T-helper 1 cell (primary cell): ENCODE data around the gene AMIGO2.
"Not testable (repeated sequence)": the region's sequence is repeated elsewhere in the genome, so short reads cannot be mapped to it uniquely, and the experiment has no call there.

Experiments used
- DNase-seq, 5 donors: peaks; one replicate each; pipeline ENCODE4 v3.0.0-alpha.2; 2012 to 2020
- total RNA-seq, 4 donors: gene quantifications; one replicate each; lab custom pipeline; 2026; lab: John Stamatoyannopoulos, UW

Gene AMIGO2, protein sequence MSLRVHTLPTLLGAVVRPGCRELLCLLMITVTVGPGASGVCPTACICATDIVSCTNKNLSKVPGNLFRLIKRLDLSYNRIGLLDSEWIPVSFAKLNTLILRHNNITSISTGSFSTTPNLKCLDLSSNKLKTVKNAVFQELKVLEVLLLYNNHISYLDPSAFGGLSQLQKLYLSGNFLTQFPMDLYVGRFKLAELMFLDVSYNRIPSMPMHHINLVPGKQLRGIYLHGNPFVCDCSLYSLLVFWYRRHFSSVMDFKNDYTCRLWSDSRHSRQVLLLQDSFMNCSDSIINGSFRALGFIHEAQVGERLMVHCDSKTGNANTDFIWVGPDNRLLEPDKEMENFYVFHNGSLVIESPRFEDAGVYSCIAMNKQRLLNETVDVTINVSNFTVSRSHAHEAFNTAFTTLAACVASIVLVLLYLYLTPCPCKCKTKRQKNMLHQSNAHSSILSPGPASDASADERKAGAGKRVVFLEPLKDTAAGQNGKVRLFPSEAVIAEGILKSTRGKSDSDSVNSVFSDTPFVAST
- total RNA-seq = 20.6 to 29.4 (median 25.3) reads per million in 4 donors

DNA sequence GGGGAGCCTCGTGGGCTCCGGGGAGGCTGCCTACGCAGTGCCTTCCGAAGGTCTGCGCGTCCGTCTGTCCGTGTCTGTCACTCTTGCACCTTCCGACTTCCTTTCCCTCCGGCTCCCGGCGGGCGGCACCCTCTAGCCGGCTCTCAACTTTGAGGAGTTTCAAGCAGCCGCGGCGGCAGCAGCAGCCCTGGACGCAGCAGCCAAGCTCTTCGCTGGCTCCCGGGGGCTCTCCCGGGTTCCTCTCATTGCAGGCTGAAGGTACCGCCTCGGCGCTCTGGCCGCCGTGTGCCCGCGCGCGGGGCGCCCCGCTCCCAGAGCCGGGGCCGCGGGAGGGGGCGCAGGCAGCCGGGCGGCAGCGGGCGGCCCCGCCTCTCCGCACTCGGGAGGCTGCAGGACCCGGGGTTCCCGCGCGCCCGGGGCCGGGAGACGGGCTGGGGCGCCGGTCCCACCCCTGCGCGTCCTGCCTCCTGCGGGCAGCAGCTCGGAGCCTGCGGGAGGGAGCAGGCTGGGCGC is at the start of gene AMIGO2, which contains the start of gene PCED1B:
TSS of gene AMIGO2 (minus strand) at position 492 of the 513 bp plus-strand sequence. CDS start 957 bp downstream, outside the sequence.
TSS of gene PCED1B (plus strand) at position 154 of the 513 bp plus-strand sequence. CDS start 155,443 bp downstream, outside the sequence.
- peak; percentile 26 to 78 (median 42) for DNase-seq

DNA sequence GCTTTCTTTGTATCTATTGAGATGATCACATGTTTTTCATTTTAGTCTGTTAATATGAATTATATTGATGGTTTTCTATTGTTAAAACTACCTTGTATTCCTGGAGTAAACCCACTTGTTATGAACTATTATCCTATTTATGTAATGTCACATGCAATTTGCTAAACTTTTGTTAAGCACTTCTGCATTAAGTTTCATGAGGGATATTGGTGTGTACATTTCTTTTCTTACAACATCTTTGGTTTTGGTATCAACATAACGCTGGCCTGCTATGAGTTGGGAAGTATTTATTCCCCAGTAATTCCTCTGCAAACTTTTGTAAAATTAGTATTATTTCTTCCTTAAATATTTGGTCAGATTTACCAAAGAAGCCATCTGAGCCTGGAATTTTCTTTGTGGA is 46.5 kb upstream of the AMIGO2 start:
- DNase-seq = no peak

GRCh38 chr12:47124451-47124850 is 44.7 kb upstream of the AMIGO2 start:
- DNase-seq = no peak

DNA sequence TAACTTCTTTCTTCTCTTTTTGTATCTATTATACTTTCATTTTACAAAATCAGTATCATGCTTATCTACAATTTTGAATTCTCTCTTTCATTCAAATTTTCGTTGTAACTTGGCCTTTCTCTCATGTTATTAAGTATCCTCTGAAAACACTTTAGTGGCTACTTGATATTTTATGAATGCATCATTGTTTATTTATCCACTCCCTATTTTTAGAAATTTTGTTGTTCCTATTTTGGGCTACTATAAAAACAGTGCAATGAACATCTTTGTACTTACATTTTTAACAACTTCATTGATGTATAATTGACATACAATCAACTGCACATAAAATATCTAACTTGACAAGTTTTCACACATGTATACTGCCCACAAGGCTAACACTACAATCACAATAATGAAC is 44.0 kb upstream of the AMIGO2 start:
- no peak for DNase-seq

DNA sequence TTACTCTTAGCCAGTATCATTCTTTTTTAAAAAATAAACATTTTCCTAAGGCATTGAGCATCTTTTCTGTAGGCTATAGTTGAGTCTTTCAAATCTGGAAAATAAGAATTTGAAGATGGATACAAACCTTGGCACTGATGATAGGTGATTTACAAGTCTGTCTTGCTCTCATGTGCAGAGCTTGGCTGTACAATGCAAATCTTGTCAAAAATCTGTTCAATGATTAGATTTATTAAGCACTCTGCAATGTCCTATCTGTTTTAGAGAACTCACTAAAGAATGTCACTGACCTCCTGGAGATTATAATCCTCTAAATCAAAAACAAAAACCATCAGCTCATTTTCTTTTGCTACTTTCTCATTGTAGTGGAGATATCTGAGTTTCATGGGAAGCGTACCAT is 42.8 kb upstream of the AMIGO2 start:
- no peak for DNase-seq

DNA sequence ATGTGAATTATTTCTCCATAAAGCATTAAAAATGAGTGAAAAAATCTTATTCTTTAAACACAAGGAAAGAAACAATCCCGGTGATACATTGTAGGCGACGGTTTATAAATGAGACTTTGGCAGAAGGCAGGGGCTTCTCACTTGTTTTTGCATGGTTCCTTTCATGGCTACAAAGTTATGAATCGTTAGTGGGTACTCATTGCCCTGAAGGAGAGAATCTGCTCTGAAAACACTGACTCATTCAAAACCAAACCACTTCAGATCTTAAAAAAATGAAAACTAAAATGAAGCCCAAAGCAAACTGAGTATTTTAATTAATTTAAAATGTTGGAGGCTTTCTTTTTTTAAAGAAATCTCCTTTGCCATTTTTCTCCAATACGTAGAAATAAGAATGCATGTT is 41.4 kb upstream of the AMIGO2 start:
- DNase-seq = no peak

DNA sequence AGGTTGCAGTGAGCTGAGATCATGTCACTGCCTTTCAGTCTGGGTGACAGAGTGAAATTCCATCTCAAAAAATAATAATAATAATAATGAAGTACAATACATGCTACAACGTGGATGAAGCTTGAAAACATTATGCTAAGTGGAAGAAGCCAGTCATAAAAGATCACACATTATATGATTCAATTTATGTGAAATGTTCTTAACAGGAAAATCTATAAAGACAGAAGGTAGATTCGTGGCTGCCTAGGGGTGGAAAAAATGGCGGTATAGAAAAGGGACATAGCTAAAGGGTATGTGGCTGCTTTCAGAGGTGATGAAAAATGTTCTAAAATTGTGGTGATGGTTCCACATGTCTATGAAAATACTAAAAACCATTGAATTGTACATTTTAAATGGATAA is 41.0 kb upstream of the AMIGO2 start:
- no peak for DNase-seq

GRCh38 chr12:47117305-47117704 is 37.5 kb upstream of the AMIGO2 start:
- not testable (repeated sequence) for DNase-seq

DNA sequence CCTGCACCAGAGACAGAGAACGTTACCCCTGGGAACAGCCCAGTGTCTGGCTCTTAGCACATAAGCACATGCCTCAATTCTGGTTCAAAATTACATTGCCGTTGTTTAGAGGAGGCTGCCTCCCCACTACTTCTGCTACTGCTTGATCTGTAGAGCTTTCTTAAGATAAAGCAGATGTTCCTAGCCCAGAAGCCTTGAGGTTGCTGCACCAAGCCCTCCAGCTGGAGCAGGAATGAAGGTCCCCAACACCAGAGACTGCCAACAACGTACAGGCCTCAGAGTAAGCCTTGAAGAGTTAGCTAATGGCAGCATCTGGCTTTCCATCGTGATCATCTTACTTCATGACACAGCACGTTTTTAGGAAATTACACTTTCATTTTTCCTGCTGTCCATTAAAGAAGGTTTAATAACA is 34.7 kb upstream of the AMIGO2 start:
- no peak for DNase-seq

DNA sequence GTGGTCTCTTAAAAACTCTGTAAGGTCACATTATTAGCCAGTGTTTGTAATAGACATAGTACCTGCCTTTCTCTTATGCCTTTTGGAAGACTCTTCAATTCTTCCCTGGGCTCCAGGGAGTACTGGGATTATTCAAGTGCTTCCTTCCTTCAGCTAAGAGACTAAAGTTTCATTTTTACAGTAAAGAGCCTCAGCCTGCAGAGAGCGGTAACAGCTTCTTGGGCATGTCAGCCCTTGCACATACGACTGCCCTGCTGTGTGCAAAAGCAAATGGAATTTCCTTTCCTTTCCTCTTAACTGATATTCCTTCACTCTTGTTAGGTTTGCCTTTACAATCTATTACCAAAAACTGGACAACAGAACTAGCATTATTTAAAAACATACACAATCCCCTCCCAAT is 32.9 kb upstream of the AMIGO2 start:
- no peak for DNase-seq

DNA sequence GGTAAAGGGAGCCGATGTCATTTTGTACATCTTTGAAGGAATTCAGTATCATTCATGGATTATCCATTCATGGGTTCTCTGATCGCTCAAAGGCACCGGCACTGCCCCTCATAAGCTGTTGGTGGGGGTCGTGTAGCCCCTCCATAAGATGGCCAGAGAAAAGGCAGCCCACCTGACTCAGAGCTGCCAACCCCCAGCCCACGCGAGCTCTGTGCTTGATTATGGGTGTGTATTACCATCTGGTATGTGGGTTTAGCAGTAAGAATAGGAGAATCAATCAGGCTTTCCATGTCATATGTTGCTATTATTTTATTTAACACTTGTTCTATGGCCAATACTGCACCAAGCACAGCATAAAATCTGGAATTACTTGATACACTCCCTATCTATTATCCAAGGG is 32.1 kb upstream of the AMIGO2 start:
- DNase-seq = no peak

DNA sequence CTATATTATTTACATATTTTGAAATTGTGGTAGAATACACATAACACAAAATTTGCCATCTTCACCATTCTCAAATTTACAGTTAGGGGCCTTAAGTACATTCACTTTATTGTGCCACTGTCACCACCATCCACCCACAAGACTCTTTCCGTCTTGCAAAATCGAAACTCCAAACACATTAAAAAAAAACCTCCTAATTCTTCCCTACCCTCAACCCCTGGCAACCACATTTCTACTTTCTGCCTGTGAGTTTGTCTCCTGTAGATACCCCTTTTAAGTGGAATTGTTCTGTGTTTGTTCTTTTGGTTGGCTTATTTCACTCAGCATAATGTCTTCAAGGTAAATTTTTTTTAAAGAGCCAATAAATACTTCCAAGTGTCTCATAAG is 31.6 kb upstream of the AMIGO2 start:
- DNase-seq = peak in 1 of 5 donors; percentile 65

GRCh38 chr12:47110718-47111391 is 31.1 kb upstream of the AMIGO2 start:
- DNase-seq = peak in 1 of 5 donors; percentile 5

- no peak for DNase-seq
Observed at GRCh38 chr12:47110011-47110541, 30.3 kb upstream of the AMIGO2 start.

GRCh38 chr12:47107926-47108325 is 28.2 kb upstream of the AMIGO2 start:
- no peak for DNase-seq

GRCh38 chr12:47107446-47107845 is 27.7 kb upstream of the AMIGO2 start:
- DNase-seq = no peak

DNA sequence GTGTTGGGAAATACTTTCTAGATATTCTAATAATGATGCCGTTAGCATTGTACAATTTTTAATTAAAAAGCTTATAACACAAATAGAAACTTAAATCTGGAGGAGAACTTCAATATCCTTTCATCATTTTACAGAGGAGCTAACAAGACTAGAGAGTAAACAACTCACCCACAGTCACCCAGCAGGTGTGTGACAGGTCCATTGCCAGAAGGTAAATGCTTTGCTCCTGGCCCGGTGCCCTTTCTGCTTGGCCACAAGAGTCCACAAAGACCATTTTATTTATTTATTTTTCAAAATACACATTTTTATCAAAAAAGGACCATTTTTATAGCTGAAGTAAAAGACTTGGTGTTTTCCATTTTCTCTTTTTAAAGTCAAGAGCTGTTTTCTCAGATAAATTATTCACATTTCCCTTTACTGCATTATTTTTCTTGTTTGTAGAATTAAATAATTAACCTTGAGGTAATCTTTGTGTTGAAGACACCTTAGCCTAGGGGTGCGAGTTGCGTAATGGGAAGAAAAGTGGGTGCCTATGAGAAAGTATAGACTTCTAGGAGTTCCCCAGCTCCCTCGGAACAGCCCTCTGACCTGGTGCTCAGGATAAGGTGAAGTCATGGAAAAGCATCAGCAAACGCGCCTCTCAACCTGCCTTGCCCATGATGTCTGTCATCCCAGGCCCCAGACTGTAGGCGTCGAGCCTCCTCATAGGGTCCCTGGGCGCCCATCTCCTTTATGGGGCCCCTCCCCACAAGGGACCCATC is 26.3 kb upstream of the AMIGO2 start:
- no peak for DNase-seq

- no peak for DNase-seq
Observed at GRCh38 chr12:47102845-47103651, 23.3 kb upstream of the AMIGO2 start.

DNA sequence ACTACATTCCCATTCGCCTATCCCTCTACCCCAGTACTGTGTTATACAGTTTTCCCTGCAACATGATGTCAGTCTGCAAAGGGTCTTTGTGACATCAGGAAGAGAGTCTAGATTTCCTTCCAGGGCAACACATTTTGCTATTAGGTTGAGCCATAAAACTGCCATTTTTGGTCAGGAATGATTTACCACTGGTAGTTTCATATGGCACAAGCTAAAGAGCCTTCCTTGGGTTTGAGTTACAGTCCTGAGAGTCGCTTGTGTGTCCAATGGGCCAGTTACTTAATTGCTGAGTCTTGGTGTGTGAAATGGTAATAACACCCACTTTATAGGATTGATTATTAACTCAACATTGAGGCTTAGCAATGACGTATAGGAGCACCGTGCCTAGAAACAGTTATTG is 22.6 kb upstream of the AMIGO2 start:
- no peak for DNase-seq

DNA sequence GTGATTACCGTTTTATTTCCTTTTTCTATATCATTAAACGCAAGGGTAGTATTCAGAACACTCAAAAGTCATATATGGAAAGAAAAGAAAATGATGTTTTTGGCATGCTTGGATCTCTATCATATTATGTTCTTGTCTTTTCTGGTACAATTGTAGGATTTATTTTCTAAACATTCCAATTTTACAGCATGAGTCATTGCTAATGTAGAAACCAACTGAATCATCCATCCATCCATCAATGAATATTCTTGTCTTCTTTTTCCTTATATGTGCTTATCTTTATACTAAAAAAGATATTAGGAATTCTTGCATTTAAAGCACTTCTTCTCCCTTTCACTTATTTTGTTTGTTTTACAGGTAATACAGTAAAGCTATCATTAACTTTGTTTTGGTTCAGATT is 20.4 kb upstream of the AMIGO2 start:
- no peak for DNase-seq

DNA sequence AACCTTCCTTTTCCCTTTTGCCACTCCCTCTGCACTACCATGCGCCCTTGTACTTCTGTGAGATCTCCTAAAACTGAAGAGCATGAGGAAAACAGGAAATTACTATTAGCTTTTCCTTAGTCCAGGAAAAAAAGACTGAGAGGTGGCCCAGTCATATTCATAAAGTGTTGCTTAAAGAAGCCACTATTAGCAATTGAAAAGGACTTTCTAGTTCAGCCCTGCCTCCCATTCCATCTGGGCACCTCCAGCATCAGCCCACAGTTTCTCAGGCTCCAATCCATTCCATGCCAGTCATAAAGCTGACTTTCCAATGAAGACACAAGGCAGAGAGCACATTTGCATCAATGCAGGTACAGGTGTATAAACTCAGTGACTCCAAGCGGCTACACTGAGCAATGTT is 19.9 kb upstream of the AMIGO2 start:
- no peak for DNase-seq

GRCh38 chr12:47098099-47098498 is 18.3 kb upstream of the AMIGO2 start:
- DNase-seq = no peak
